ENCODE data around the gene IER3.
A peak's percentile ranks its signal among the peaks of the same experiment; 100 is the strongest.
"Not testable (repeated sequence)": the region's sequence is repeated elsewhere in the genome, so short reads cannot be mapped to it uniquely, and the experiment has no call there.

Gene IER3

DNA sequence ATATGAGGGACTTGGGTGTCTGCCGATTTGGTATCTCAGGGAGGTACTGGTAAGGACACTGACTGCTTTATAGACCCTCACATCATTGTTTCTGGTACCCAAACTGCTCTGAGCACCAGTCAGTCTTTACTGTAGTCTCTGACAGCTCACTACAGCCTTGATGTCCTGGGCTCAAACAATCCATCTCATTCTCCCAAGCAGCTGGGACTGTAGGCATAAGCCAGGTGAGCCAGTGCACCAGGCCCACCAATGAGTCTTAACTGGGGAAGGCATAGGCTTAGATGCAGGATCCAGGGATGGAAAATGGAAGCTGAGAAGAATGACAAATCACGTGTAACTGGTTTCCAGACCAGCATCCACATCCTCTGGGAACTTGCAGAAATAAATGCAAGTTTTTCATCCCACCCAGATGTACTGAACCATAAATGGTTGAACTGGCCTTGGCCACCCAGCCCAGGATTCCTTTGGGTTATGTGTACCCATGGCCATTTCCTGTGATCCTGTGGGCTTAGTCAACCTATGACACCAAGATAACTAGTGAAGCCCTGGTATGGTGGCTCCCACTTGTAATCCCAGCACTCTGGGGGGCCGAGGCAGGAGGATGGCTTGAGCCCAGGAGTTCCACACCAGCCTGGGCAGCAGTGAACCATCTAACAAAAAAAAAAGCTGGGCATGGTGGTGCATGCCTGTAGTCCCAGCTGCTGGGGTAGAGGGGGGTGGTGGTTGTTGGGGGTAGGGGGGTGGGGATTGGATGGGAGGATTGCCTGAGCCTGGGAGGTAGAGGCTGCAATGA, 18.4 kb downstream of the IER3 start:
- DNase-seq = no peak

DNA sequence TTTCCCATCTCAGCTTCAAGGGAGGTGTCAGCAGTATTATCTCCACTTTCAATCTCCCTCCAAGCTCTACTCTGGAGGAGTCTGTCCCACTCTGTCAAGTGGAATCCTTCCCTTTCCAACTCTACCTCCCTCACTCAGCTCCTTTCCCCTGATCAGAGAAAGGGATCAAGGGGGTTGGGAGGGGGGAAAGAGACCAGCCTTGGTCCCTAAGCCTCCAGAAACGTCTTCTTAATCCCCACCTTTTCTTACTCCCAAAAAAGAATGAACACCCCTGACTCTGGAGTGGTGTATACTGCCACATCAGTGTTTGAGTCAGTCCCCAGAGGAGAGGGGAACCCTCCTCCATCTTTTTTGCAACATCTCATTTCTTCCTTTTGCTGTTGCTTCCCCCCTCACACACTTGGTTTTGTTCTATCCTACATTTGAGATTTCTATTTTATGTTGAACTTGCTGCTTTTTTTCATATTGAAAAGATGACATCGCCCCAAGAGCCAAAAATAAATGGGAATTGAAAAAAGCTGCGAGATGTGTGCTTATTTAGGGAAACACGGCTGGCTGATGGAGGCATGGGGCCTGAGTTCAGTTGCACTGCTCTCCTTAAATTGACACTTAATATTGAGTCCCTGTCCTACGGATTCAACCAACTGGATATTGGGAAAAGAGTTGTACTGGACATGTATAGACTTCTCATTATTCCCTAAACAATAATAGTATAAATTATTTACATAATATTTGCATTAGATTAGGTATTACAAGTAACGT, 19.3 kb downstream of the IER3 start:
- DNase-seq = no peak

DNA sequence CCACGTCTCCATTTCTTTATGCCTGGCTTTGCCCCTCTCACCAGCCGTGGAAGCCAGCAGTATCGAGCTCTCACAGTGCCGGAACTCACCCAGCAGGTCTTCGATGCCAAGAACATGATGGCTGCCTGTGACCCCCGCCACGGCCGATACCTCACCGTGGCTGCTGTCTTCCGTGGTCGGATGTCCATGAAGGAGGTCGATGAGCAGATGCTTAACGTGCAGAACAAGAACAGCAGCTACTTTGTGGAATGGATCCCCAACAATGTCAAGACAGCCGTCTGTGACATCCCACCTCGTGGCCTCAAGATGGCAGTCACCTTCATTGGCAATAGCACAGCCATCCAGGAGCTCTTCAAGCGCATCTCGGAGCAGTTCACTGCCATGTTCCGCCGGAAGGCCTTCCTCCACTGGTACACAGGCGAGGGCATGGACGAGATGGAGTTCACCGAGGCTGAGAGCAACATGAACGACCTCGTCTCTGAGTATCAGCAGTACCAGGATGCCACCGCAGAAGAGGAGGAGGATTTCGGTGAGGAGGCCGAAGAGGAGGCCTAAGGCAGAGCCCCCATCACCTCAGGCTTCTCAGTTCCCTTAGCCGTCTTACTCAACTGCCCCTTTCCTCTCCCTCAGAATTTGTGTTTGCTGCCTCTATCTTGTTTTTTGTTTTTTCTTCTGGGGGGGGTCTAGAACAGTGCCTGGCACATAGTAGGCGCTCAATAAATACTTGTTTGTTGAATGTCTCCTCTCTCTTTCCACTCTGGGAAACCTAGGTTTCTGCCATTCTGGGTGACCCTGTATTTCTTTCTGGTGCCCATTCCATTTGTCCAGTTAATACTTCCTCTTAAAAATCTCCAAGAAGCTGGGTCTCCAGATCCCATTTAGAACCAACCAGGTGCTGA, 20.3 kb downstream of the IER3 start:
- DNase-seq = peak in 1 of 58 donors; percentile 8

DNA sequence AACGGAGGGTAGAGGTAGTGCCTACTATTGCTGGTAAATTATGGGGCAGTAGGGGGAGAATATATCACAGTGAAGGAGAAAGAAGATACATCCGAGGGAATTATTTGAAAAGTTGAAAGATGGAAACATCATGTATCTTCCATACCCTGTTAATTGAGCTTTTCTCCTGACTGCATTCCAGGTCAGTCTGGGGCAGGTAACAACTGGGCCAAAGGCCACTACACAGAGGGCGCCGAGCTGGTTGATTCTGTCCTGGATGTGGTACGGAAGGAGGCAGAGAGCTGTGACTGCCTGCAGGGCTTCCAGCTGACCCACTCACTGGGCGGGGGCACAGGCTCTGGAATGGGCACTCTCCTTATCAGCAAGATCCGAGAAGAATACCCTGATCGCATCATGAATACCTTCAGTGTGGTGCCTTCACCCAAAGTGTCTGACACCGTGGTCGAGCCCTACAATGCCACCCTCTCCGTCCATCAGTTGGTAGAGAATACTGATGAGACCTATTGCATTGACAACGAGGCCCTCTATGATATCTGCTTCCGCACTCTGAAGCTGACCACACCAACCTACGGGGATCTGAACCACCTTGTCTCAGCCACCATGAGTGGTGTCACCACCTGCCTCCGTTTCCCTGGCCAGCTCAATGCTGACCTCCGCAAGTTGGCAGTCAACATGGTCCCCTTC, 21.0 kb downstream of the IER3 start:
- DNase-seq = not testable (repeated sequence)

DNA sequence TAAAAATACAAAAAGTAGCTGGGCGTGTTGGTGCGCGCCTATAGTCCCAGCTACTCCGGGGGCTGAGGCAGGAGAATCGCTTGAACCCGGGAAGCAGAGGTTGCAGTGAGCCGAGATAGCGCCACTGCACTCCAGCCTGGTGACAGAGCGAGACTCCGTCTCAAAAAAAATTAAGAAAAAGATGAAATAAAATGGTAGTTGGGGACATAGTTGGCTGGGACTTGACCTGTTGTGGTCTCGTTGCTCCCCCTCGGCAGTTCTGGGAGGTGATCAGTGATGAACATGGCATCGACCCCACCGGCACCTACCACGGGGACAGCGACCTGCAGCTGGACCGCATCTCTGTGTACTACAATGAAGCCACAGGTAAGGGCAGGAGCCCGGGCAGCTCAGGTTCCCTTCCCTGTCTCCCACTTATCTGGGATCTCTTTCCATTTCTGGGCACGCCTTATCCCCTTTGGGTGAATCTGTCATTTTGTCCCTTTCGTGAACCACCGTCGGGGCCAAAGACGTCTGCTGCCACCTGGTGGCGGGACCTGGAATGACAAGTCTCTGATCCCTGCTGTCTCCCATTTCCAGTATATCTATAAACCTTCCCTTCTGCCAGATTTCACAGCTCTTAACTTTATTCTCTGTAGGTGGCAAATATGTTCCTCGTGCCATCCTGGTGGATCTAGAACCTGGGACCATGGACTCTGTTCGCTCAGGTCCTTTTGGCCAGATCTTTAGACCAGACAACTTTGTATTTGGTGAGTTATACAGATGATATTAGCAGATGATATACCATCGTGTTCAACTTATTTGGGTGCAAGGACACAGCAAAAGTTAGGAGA, 21.9 kb downstream of the IER3 start:
- peak in 56 of 58 donors; percentile 7 to 91 (median 61) for DNase-seq

DNA sequence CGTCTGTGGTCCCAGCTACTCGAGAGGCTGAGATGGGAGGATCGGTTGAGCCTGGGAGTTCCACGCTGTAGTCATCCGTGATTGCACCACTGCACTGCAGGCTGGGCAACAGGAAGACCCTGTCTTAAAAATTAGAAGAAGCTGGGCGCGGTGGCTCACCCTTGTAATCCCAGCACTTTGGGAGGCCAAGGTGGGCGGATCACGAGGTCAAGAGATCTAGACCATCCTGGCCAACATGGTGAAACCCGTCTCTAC, 22.4 kb downstream of the IER3 start:
- not testable (repeated sequence) for DNase-seq

DNA sequence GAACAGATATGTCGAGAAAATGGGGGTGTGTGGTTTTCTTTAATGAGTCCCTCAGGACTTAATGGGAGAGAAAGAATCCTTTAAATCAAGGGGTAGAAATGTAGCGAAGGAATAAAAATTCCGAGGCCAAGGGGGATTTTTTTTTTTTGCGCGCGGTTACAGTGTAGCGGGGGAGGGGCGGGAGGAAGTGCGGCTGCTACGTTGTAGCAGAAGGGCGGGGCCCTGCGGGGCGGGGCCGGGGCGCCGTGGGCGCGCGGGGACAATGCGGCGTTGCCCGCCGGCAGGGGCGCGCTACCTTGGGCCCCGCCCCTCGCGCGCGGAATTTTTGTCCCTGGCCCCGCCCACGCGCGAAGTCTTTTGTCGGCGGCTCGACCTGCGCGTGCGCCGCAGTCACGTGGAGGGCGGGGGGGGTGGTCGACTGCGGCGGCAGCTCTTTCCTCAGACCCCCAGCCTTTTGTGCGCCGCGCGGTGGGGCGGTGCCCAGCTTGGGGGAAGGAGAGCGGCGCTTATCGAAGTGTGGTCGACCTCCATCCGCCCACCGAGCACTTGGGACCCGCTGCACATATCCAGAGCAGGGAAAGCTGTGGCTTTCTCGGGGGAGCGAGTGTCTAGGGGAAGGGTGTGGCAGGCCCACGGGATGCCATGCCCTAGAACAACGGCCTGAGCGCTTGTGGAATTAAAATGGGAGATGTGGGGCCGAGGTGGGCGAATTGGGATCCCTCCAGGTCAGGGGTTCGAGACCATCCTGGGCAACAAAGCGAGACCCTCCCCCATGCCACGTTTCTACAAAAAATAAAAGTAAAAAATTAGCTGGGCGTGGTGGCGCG, 22.9 kb downstream of the IER3 start:
- DNase-seq = peak in 57 of 58 donors; percentile 24 to 90 (median 80)

DNA sequence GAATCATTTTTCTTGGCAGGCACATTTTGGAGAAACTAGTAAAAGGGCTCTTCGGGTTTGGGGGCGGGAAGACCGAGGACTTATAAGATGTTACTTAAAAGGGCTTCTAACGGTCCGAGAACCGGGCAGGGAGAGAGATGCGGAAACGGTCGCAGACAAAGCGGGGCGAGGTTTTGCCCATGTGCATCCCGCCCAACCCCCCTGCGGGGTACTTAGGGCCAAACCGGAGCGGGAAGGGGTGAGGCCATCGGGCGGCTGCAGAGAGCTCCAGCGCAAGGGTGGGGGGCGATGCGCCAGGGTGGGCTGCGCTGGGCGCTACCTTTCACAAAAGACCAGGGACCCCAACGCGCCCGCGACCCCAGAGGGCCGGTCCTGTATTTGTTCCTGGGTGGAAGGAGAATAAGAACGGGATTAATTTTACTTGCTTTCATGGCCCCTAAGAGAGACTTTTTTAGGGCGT, 23.6 kb downstream of the IER3 start:
- DNase-seq = peak in 46 of 58 donors; percentile 9 to 69 (median 30)

DNA sequence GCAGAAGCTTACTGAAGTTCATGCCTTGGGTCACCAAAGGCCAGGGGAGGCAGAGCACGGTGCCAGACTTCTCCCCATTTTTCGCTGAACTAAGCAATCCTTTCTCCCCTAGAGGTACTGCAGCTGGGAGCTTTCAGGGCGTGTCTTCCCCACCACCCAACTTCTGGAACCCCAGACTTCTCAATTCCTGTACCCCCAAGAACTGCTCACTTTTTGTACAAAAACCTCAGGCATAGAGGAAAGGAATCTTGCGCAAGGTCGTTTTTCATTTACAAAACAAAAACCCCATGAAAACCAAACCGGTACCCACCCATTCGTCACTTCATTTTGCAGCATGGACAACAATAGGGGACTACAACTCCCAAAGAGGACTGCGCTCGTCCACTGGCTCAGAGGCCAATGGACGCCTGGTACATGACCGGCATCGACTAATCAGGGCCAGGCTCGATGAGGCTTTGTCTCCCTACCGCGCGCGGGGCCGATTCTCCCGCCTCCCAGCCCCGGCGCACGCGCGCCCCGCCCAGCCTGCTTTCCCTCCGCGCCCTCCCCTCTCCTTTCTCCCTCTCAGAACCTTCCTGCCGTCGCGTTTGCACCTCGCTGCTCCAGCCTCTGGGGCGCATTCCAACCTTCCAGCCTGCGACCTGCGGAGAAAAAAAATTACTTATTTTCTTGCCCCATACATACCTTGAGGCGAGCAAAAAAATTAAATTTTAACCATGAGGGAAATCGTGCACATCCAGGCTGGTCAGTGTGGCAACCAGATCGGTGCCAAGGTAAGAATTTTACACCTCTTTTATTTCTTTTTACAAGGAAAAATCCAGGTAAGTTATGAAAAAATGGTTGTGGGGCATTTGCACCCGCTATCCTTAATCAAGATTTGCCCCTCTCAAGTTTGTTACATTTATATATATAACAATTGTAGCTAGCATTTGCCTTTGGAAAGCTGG, 24.3 kb downstream of the IER3 start, which contains the start of gene TUBB:
Gene TUBB, plus strand, starts transcription at position 562 of the 947 bp plus-strand sequence. Its CDS starts 155 bp downstream, at position 717.
- DNase-seq = peak; percentile 69 to 99 (median 97)

DNA sequence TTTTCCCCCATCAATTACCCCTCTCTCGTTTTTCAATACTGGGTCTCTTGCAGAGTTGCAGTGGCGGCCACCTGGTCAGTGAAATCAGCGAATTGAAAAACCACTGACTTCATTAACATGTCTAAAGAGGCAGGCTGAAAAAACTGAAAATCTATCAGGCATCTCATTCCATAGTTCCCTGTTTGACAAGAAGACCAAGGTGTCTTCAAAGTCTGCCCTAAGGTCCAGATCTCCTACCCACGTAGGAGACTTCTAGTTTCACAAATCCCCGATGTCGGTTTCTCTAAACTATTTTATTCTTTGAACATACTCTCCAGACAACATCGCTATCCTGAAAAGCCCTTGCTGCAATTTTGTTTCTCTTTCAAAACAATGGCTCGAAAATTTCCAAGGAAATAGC, 25.0 kb downstream of the IER3 start:
- DNase-seq = no peak

DNA sequence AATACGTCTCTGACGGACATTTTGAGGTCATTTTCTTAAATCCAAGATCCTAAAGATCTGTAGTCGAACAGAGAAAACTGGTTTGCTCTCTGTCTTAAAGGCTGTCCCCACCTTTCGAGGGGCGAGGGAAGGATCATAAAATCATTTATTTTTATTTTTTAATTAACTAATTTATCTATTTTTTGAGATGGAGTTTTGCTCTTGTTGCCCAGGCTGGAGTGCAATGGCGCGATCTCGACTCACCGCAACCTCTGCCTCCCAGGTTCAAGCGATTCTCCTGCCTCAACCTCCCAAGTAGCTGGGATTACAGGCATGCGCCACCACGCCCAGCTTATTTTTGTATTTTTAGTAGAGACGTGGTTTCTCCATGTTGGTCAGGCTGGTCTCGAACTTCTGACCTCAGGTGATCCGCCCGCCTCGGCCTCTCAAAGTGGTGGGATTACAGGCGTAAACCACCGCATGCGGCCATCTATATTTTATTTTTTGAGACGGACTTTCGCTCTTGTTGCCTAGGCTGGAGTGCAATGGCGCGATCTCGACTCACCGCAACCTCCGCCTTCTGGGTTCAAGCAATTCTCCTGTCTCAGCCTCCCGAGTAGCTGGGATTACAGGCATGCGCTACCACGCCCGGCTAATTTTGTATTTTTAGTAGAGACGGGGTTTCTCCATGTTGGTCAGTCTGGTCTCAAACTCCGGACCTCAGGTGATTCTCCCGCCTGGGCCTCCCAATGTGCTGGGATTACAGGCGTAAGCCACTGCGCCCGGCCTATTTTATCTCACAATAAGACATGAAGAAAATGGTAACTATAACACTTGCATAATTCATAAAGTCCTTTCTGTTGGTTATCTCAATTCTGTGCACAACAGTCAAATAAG, 26.3 kb downstream of the IER3 start:
- DNase-seq = not testable (repeated sequence)

DNA sequence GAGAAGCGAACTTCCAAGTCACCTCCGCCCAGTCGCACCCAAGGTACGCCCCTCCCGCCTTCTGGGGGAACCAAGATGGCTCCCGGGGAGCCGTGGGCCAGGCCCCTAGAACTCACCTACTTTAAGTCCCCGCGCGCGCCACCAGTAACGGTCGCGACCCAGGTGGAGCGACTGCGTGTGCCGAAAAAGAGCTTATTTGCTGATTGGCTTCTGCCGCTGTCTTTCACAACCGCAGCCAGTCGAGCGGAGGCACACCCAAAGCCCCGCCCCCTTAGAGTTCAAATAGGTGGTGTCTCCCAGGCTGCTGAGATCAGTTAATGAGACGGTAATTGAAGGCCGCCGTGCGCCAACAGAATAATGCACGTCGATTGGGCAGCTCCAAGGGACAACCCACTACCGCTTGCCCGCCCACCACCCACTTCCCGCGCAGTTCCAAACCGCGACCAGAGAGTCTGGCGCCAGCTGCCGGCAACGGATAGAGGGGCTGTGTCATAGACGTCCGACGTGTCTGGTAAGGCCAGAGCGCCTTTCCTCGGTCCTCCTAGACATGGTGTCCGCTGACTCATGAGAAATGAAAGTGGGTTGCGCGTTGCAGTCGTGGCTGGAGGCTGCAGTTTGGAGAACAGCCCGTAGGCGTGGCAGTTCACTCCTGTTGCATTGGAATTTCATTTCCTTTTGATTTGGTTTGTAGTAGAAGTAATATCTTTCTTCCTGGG, 27.1 kb downstream of the IER3 start, which contains the start of gene MDC1:
Gene MDC1, minus strand, starts transcription at position 153 of the 716 bp plus-strand sequence. CDS start 2,106 bp downstream, outside the sequence.
- peak; percentile 85 to 100 (median 99) for DNase-seq

DNA sequence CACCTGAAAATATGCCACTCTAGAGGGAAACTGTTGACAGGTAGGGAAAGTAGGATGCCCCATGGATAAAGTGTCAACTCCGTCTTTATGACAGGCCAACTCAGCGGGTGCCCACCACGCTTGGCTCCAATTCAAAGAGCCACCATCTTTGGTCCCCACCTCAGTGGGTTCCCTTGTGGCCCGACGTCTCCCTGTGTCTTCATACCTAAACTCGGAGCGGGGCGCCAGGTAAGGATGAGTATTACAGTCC, 27.5 kb downstream of the IER3 start:
- DNase-seq = no peak

DNA sequence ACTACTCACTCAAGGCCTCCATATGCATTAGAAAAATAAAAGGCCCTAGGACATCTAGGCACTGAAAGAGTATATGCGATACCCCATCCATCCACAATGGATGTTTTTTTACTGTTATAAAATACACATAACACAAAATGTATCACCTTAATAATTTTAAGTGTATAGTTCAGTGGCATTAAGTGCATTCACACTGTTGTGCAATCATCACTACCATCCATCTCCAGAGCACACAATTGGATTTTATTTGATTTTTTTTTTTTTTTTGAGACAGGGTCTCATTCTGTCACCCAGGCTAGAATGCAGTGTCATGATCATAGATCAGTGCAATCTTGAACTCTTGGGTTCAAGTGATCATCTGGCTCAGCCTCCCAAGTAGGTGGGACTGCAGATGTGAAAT, 30.1 kb downstream of the IER3 start:
- DNase-seq = no peak

DNA sequence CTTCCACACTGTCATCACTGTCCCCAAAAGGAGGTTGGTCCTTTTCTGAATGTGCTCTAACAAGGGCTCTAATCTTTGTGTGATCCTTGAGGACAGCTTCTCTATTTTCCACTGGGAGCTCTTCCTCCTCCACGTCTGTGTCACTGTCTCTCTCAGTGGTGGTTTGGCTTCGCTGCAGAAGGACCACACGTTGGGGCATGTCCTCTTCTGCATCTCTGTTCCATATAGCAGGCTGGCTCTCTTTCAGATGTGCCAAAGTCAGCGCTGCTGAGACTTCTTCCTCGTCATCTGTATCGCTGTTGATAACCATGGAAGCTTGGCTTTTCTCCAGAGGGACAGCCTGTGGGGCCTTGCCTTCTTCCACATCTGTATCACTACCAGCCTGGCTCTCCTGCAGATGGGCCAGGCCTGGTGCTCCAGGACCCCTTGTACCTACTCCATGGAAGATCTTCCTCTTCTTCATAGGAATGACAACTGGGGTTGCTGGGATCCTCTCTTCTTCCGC, 31.9 kb downstream of the IER3 start:
- no peak for DNase-seq

DNA sequence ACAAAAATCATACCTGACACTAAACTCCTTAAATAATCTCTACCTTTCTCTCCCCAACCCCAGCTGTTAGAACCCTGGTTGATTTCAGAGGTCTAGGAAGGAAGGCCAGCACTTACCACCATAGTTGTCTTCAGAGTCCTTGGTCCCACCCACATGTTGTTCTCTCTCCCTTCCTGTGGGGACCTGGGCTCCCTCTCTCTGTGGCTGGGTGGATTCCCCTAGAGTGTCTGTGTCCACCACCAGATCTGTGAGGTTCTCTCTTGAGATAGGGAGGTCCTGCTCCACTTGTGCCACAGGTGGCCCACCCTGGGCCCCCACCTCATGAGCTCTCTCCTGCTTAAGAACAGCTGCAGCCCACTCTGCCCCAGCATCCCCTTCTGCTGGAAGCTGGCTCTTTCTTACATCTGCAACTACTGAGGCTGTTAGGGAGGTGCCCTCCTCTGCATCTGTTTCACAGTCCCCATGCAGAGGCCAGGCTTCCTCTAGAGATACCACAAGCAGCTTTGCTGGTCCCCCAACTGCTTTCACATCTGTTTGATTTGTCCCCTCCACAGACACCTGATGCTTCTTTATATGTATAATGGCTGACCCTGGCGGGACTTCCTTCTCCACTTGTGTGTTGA, 32.5 kb downstream of the IER3 start:
- no peak for DNase-seq

Data from anterior cingulate cortex (tissue), 58 donors.